Measurements from ENCODE around the gene ANAPC4.

Gene ANAPC4

DNA sequence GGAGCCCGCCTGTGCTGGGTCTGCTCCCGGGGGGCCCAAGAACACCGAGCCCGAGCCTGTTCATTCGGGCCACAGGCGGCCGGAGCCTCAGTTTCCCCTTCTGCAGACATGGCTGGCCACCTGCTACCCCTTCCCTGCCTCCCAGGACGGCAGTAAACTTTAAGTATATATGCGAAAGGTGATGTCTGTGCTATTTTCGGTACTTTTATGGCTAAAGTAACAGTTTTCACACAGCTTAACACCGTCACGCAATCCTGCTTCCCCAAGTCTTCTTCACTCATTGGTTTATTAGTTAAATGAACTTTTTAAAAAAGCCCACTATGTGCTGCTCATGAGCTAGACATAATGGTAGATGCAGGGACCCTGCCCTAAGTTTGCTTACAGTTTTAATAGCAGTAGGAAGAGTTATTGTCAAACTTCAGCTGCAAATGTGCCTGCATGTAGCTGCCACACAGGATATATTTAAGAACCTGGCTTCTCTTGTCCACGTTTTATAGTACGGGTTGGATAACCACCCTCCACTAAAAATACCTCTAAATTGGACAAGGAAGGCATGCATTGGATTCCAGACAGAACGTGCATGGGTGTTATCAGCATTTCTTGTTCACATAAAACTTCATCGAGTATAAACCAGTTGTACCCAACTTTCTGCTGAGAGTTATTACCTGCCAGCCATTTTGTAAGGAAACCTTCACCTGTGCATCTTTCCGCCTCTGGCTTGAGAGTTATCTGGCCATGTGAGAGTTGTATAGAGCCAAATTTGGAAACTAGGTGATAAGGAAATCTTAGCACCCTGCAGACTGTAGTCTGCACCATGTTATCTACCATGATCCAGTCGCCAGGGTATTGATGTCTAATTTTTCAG lies 741 bp downstream of the ANAPC4 start:
- no peak for FAIRE-seq

DNA sequence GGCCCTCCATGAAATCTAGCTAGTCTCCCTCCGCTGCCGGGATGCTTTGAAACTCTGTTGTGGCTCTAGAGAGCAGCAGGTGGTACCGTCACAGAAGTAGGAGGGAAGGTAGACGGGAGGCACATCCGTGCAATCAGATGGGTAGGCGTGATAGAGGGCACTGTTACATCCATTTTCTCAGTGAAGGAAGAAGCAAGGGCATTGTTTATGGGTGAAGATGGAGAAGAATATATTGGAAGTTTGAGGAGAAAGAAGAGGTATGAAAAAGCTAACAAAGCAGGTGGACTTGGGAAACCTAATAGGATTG lies 1.3 kb downstream of the ANAPC4 start:
- FAIRE-seq, result no peak

DNA sequence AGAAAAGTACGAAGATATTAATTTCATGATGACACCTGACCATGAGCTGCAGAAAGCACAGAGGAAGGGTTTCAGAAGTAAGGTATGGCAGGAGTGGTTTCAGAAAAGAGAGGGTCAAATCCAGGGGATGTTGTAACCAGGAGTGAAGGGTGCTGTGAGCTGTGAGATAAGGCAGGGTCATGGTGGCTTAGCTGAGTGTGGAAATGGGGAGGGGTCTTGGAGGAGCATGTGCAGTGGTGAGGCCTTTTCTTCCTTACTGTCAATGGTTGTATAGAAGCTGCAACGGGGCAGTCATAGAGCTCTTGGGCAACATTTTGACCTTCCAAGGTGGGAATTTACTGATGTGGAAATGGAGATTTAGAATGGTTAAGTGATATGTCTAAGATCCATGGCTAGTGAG lies 2.5 kb downstream of the ANAPC4 start:
- no peak for FAIRE-seq

DNA sequence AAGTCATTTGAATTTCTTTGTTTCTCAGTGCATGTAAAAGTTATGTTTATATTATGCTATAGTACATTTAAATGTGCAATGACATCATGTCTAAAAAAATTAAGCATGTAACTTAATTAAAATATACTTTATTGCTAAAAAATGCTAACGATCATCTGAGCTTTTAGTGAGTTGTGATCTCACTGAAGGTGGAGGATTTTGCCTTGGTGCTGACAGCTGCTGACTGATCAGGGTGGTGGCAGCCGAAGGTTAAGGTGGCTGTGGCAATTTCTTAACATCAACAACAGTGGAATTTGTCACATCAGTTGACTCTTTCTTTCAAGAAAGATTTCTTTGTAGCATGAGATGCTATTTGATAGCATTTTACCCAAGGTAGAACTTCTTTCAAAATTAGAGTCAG lies 6.6 kb downstream of the ANAPC4 start:
- no peak for FAIRE-seq

DNA sequence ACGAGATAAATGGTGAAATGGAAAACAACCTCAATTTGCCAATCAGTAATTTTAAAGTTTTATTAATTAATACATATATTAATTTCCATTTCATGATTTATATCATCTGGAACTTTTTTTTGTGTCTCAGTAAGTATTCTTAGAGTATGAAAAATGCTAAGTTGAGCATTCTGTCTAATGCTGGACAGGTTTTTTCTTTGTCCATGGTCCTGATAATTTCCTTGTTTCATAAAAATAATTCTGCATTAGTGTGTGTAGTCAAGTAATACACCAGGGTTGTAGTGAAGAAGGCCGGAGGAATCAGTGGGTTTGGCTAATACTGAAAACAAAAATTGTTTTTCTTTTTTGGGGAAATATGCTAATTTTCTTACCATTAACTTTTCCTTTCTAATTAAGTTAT lies 9.9 kb downstream of the ANAPC4 start:
- no peak for FAIRE-seq

DNA sequence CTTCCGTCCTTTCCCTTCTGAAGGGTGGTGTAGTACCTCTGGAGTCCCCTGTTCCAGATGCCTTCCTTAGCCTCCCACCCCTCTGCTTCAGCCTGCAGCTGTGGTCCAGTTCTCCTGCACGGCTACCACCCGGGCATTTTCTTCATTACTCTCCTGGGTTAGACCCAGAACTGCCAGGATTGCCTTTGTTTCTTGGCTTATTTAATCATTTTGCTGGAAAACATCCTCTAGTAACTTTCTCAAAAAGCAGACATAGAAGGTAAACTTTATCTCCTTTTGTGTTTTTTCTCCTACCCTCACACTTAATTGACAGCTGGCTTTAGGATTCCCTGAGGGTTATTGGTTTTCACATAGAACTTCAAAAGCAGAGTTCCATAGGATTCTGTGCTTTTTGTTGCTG lies 20.2 kb downstream of the ANAPC4 start:
- FAIRE-seq, result no peak

DNA sequence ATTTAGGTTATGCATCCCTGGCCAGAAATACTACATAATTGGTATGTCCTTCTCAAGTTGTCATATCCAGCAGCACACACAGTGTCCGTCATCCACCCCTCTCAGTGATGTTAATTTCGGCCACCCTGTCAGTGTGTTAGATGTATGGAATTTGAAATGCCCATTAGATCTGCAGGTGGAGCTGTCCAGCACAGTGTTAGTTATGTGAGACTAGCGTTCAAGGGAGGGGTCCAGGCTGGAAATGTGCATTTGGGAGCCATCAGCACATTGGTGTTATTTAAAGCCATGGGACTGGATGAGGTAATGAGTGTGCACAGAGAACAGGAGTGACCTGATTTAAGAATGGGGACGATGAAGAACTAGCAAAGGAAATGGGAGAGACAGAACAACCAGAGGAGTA lies 22.4 kb downstream of the ANAPC4 start:
- FAIRE-seq, result no peak

DNA sequence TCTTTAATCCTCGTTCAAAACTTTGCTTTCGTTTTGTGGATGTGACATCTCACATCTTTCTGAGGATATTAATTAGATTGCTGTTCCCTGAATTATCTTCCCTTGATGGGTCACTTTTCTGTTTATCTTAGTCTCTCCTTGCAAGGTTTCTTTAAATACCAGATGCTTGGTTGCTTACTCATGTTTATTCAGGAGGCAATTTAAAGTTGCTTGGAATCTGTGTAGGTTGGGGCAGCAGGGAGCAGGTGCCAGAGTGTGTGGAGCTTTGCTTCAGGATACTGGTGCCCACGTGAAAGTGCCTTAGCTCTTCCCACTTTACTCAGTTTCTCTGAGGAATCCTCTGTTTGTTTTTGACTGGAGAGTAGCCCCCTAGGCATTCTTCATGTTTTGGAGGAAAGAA lies 24.0 kb downstream of the ANAPC4 start:
- FAIRE-seq, result no peak

DNA sequence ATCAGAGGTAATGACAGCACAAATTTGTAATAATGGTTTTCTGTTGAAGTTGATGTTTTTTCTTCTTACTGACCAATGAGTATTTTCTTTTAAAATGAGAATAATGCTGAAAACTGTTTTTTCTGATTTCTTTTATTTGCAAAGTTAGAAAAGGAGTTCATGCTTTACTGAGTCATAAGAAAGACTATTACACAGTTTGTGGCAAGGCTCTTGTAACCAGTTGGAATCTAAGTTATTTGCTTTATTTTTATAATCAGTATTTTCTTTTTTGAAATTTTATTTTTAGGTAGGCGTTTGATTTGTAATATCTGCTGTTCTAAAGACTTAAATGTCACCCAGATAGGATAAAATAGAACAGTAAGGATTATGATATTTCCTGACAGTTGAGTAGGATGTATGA lies 25.5 kb downstream of the ANAPC4 start:
- FAIRE-seq, result peak; percentile 27

DNA sequence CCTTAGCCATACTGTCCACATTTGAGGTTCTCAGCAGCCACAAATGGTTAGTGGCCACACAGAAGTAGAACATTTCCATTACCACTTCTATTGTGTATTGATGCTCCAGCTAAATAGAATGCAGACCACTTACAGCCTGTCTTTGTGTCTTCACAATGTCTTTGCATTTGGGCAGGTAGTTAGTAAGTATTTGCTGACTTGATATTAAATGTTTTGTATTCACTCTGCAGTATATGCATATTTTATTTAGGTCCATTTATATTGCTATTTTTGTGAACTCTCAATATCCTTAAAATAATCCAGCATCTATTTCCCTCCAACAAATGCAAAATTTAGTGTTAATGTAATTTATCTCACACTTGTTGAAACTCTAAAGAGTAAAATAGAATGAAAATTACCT lies 26.6 kb downstream of the ANAPC4 start:
- peak; percentile 62 for FAIRE-seq

DNA sequence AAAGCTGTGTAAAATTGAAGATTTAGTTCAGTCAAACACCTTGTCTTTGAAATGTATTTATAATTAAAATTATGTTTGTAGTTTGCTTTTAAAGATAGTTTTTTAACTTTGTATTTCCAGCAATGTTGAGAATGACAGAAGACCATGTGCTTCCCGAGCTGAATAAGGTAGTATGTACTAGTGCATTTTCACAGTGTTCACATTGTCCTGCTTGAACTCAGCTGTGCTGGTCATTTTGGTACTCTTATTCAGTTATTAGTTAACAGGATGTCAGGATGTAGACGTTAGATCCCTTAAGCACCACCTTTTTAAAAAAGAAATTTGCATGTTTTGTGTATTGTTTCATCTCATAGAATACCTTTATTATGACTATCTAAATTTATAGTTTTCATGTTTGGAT lies 28.4 kb downstream of the ANAPC4 start:
- no peak for FAIRE-seq

DNA sequence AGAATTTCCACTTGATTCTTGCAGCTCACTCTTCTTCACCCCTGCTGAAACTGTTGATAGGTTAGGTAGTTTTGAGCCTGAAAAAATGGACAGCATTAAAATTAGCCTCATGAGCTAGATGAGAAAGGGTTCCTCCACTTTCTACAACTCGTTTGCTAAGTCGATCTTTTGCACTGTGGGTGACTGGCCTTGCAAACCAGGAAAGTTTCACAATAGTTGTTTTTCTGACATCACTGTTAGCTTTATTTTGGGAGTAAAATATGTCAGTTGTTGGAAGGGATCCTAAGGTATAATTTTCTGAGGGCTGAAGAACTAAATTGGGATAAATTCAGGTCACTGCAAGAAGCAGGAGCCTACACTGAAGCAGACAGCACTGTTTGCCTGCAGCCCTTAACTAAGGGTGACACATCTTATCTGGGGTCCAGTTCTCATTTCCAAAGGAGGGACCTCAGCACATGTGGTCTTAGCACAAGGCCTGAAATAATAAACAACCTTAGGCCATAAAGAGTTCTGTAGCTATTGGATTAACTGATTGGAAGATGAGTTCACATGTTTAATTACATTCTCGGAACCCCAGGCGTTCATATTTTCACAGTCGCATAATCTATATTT lies 29.1 kb downstream of the ANAPC4 start:
- FAIRE-seq, result no peak

DNA sequence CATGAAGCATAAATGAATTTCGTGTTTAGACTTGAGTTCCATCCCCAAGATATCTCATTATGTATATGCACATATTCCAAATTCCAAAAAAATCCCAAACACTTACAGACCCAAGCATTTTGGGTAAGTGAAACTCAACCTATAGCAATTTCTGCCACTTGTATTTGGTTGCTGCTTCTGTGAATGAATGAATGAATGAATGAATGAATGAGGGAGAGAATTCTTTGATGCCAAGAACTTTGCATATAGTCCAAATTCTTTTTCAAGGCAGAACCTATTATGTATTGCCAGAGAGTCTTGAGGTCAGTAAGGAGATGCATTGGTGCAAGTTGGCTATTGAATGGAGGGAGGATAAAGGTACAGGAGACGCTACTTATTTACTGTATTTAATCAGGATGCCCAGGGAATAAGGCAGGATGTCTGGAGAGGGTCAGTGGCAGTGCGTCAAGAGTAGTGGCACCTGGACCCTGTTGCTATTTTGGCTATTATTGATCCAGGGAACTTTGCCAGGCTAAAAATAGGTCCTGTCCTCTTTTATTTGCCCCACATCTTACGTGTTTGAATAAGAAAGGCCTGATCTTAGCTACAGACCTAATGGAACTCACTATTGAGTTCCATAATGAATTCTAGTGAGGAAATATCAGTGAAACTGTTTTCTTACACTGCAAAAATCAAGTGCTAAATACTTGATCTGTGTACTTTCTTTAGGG lies 33.9 kb downstream of the ANAPC4 start:
- FAIRE-seq, result no peak

DNA sequence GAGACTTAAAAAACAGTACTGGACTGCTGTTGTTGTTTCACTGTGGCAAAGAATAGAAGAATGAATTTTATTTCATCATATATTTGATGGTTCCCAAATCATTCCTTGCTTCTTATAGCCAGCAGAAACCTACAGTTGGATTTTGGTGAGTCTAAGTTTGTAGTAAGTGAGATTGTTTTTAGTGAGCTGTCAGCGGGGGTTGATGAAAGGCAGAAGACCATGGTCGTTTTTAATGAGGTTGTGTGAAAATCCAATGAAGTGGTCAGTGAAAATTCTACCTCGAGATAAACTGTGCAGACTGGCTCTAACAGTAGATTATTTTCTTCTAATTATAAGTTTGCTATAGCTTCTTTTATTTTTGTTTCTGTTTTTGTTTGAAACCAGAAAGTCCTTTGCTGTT lies 36.2 kb downstream of the ANAPC4 start:
- FAIRE-seq, result no peak

DNA sequence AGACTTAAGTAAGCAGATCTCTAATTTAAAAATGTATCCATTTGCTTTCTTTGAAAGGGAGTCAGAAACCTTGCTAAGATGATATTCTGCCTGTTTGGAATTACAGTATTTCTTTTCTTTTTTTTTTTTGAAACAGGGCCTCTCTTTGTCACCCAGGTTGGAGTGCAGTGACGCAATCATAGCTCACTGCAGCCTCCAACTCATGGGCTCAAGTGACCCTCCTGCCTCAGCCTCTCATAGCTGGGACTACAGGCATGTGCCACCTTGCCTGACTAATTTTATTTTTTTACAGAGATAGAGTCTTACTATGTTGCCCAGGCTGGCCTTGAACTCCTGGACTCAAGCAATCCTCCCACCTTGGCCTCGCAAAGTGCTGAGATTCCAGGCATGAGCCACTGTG lies 40.0 kb downstream of the ANAPC4 start:
- no peak for FAIRE-seq

DNA sequence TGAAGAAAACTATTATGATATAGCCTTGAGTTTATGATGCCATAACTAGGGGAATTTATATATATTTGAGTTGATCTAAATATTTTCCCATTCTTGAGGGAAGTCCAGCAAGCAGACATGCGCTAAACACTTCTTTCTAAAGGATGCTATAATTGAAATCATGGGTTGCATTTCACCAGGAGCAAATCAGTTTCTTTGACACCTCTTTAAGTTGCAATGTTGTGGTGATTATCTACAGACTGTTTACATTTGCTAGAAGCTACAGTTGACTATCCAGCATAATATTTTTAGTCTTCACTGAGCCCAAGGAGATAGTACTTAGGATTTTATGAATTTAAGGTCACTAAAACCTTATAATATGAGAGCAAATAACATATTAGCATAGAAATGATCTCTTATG lies 43.9 kb downstream of the ANAPC4 start:
- no peak for FAIRE-seq

DNA sequence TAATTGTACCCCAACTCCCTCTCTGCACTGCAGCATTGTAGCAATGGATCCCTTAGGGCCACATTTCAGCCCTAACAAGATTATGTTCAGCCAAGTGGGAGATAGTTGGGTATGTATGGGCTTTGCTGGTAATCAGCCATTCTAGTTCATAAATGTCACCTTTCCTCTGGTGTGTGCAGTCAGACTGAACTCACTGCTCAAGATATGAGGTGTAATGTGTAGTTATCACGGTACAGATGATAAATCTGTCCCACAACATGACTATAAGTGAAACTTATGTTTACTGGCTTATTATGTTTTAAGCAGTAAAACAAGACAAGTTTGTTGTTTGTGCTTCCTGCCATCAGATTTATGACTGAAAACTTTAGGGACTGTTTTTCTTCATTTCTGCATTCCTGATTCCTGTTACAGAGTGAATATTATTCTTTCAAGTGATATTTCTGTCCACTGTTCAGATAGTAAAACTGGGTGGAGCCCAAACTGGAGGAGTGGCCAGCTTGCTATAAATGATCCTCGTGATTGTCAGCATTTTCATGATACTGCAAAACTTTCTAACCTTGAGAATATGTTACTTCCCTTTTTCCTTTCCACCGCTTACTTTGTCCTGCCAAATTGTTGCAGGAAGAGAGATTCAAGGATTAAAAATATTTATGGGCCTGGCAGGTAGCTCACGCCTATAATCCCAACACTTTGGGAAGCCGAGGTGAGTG lies 44.9 kb downstream of the ANAPC4 start:
- FAIRE-seq, result no peak

DNA sequence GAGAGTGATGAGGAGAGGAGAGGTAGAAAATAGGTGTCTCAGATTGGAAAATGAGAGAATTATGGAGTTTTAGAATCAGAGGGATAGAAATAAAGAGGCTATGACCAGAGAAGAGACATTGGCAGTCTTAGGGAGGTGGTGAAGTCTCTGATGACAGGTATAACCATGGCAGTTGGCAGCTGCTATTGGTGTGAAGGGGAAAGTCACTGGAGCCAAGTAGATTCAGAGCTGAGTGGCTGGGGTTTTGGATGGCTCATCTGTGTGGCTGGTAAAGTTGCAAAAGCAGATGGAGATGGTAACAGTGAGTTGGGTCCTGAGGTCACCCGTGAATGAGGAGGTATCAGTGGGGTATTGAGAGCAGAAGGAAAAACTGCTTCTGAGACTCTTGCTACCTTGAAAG lies 46.5 kb downstream of the ANAPC4 start:
- FAIRE-seq, result no peak

DNA sequence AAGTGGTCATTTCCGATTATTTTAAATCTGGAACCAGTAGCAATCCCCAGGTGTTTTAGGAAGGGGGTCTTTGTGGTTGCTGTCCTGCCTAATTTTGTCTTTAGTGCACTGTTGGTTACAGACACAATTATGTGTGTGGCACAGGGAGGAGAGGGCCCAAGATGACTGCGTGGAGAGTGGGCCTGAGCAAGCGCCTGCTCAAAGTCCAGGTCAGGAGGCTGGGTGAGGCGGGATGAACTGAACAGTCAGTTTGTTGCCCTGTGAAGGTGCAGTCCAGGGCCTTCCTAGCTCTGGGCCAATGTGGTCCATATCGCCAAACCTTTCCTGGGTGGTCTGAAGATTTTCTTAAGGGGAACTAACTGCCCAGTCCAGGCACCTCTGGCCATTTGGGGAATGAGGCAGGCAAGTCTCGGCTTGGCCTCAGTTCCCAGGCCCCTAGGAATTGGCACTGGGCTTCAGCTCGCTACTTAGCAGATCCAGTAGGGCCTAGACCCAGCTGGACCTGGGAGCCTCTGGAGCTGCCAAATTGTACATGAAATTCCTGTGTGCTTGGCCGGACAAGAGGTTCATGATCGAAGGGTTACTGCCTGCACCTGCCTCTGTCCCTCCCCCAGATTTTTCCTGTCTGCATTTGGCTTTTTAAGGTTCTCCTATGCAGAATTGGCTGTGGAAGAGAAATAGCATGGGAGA lies 47.6 kb downstream of the ANAPC4 start:
- FAIRE-seq, result no peak

DNA sequence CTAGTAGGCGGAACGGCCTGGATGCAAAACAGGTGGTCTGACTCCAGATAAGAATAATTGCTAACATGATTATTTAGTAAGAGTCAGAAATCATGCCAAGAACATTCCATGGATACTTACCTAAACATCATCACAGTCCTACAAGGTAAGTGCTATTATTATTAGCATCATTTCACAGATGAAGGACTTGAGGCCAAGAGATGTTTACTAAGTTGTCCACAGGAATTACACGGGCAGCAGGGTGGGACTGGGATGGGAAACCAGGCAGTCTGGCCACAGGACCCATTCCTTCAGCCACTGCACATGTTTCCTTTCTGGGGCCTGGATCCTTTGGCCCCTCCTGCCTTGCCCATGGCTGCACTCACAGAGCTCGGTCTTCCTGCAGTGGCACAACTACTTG lies 48.3 kb downstream of the ANAPC4 start:
- FAIRE-seq, result no peak

DNA sequence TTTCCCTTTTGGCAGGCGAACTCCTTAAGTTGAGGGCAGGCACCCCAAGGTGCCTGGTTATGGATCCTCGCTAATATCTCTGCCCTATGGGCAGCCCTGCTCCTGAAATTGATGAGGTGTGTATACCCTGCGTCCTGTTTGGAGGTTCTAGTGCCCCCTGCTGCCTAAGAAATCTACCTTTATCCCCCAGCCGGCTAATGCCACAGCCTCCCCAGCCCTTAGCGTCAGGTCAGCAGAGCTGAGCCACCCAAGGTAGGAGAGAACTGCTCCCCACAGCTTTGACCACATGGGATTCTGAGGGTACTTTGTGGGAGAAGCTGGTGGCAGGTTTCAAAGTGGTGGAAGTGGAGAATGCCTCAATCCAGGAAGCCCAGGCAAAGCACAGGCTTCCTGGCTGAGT lies 50.8 kb downstream of the ANAPC4 start:
- no peak for FAIRE-seq

DNA sequence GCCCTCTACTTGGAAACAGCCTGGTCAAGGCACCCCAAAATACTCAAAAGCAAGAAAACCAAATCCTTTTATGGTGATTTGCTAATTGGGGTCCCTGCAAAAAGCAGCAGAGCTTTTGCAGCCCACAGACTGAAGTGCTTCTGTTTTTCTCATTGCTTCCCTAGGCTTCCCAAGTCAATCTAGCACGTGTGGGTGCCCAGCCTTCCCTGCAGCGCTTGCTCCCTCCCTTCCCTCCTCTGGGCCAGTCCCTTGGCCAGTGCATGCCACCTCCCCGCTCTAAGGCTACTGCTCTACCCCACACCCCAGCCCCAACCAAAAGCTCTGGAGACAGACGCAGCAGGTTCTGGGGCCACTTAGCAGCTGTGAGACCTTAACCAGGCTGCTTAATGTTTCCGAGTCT lies 53.6 kb downstream of the ANAPC4 start:
- no peak for FAIRE-seq
